GM19240 (cell line): ENCODE measurements around the gene CLK4.

Experiments used
- DNase-seq: peaks from one replicate; pipeline ENCODE4 v3.0.0; 2011; ENCODE audit warnings: low spot score; ENCODE audit not compliant: insufficient read length

Gene CLK4

GRCh38 chr5:178626484-178627258 is at the start of gene CLK4:
CLK4 (minus strand) TSS chr5:178627050; CDS start chr5:178623416, 3,634 bp downstream.
- DNase-seq, result peak; percentile 68

GRCh38 chr5:178675922-178676321 is 49.1 kb upstream of the CLK4 start:
- no peak for DNase-seq

- DNase-seq, result no peak
Measured at GRCh38 chr5:178674334-178674733, 47.5 kb upstream of the CLK4 start.

- DNase-seq, result no peak
Measured at GRCh38 chr5:178673801-178674295, 47.0 kb upstream of the CLK4 start.

- no peak for DNase-seq
Measured at GRCh38 chr5:178672630-178673029, 45.8 kb upstream of the CLK4 start.

- no peak for DNase-seq
Measured at GRCh38 chr5:178671602-178672144, 44.8 kb upstream of the CLK4 start.

GRCh38 chr5:178670351-178670885 is 43.6 kb upstream of the CLK4 start:
- no peak for DNase-seq

GRCh38 chr5:178668579-178668978 is 41.7 kb upstream of the CLK4 start:
- DNase-seq, result no peak

GRCh38 chr5:178667688-178668087 is 40.8 kb upstream of the CLK4 start:
- DNase-seq, result no peak

GRCh38 chr5:178667101-178667500 is 40.3 kb upstream of the CLK4 start:
- DNase-seq, result no peak

GRCh38 chr5:178664141-178664540 is 37.3 kb upstream of the CLK4 start:
- no peak for DNase-seq

- no peak for DNase-seq
Measured at GRCh38 chr5:178662541-178662860, 35.7 kb upstream of the CLK4 start.

- DNase-seq, result no peak
Measured at GRCh38 chr5:178661836-178662540, 35.1 kb upstream of the CLK4 start.

- DNase-seq, result no peak
Measured at GRCh38 chr5:178651046-178651810, 24.4 kb upstream of the CLK4 start.

- no peak for DNase-seq
Measured at GRCh38 chr5:178650214-178650613, 23.4 kb upstream of the CLK4 start.

- no peak for DNase-seq
Measured at GRCh38 chr5:178649580-178649979, 22.7 kb upstream of the CLK4 start.

- DNase-seq, result no peak
Measured at GRCh38 chr5:178644826-178645545, 18.1 kb upstream of the CLK4 start.

GRCh38 chr5:178642351-178642909 is 15.6 kb upstream of the CLK4 start:
- DNase-seq, result no peak

GRCh38 chr5:178641711-178642110 is 14.9 kb upstream of the CLK4 start:
- DNase-seq, result no peak

GRCh38 chr5:178640331-178641045 is 13.6 kb upstream of the CLK4 start:
- DNase-seq, result no peak
